ENCODE data around the gene ADGRV1. TPM values are rescaled to one million over a fixed set of nuclear protein-coding genes. Genes with fewer than 3 reads are reported as not detected.

ADGRV1 gene
- total RNA-seq, 1 donor from 2014 or later = 10.0 TPM

- H3K4me1 ChIP-seq (ENCODE audit: insufficient read depth, low read length) = peaks cover 3% of the 10 kb centered on the region
- Mint-ChIP-seq H3K9me3 (ENCODE audit: unreplicated experiment) (no peaks in the 10 kb centered on the region), H3K4me1 (ENCODE audit: low read depth, unreplicated experiment) (peaks cover 2% of the 10 kb centered on the region), H3K4me3 (ENCODE audit: unreplicated experiment) (no peak overlapping the region), H3K36me3 (ENCODE audit: low read depth, unreplicated experiment) (no peaks in the 10 kb centered on the region), H3K27me3 (ENCODE audit: low read depth, unreplicated experiment) (no peaks in the 10 kb centered on the region), H3K27ac (ENCODE audit: unreplicated experiment) (no peak overlapping the region)
- FAIRE-seq = no peak
- no peaks in the 10 kb centered on the region for H3K79me2 ChIP-seq (ENCODE audit: insufficient read depth, low read length)
- no peak overlapping the region for H3K4me3 ChIP-seq (ENCODE audit: insufficient read depth, low read depth, low read length)
- no peaks in the 10 kb centered on the region for H3K36me3 ChIP-seq (ENCODE audit: insufficient read depth, low read length)
- no peaks in the 10 kb centered on the region for H4K20me1 ChIP-seq (ENCODE audit: insufficient read depth, low read length)
- H3K27me3 ChIP-seq (ENCODE audit: insufficient read depth, low read length) = no peaks in the 10 kb centered on the region
- TF ChIP-seq CTCF (IDR thresholded peaks at IDR 0.05; ENCODE audit: insufficient read depth, low read depth, low read length) = no peak
- no peak for TF ChIP-seq EZH2 (IDR thresholded peaks at IDR 0.05; ENCODE audit: insufficient read depth, low read length)
- no peak overlapping the region for H3K9ac ChIP-seq (ENCODE audit: low read length)
- H2AFZ ChIP-seq (ENCODE audit: low read depth, low read length) = peak overlapping the region; percentile 2
- H3K27ac ChIP-seq (ENCODE audit: low read depth, low read length) = no peak overlapping the region
- H3K4me2 ChIP-seq (ENCODE audit: low read length) = peak overlapping the region; percentile 46
- no peak for DNase-seq (ENCODE audit: low read depth)
- no peaks in the 10 kb centered on the region for H3K9me3 ChIP-seq (ENCODE audit: insufficient read depth, low read depth, low read length)
Measured at GRCh38 chr5:90613459-90613858, 54.9 kb downstream of the ADGRV1 start.

GRCh38 chr5:90613918-90614504, 55.4 kb downstream of the ADGRV1 start:
- Histone ChIP-seq H3K36me3 (ENCODE audit: insufficient read depth, low read length) (no peaks in the 10 kb centered on the region), H3K27me3 (ENCODE audit: insufficient read depth, low read length) (no peaks in the 10 kb centered on the region), H3K4me3 (ENCODE audit: insufficient read depth, low read depth, low read length) (no peak overlapping the region), H3K4me2 (ENCODE audit: low read length) (peak overlapping the region; percentile 46), H3K9ac (ENCODE audit: low read length) (no peak overlapping the region), H3K4me1 (ENCODE audit: insufficient read depth, low read length) (peaks cover 3% of the 10 kb centered on the region), H2AFZ (ENCODE audit: low read depth, low read length) (peak overlapping the region; percentile 2), H3K27ac (ENCODE audit: low read depth, low read length) (no peak overlapping the region), H3K79me2 (ENCODE audit: insufficient read depth, low read length) (no peaks in the 10 kb centered on the region), H4K20me1 (ENCODE audit: insufficient read depth, low read length) (no peaks in the 10 kb centered on the region), H3K9me3 (ENCODE audit: insufficient read depth, low read depth, low read length) (no peaks in the 10 kb centered on the region)
- Mint-ChIP-seq H3K4me3 (ENCODE audit: unreplicated experiment) (no peak overlapping the region), H3K4me1 (ENCODE audit: low read depth, unreplicated experiment) (peaks cover 2% of the 10 kb centered on the region), H3K9me3 (ENCODE audit: unreplicated experiment) (no peaks in the 10 kb centered on the region), H3K27me3 (ENCODE audit: low read depth, unreplicated experiment) (no peaks in the 10 kb centered on the region), H3K36me3 (ENCODE audit: low read depth, unreplicated experiment) (no peaks in the 10 kb centered on the region), H3K27ac (ENCODE audit: unreplicated experiment) (no peak overlapping the region)
- TF ChIP-seq EZH2 (IDR thresholded peaks at IDR 0.05; ENCODE audit: insufficient read depth, low read length) (no peak), CTCF (IDR thresholded peaks at IDR 0.05; ENCODE audit: insufficient read depth, low read depth, low read length) (no peak)
- DNase-seq (ENCODE audit: low read depth) (peak; percentile 15), FAIRE-seq (peak; percentile 37)

GRCh38 chr5:90615355-90615754, 56.8 kb downstream of the ADGRV1 start:
- no peak overlapping the region for H2AFZ ChIP-seq (ENCODE audit: low read depth, low read length)
- no peak overlapping the region for H3K4me3 ChIP-seq (ENCODE audit: insufficient read depth, low read depth, low read length)
- Mint-ChIP-seq H3K27me3 (ENCODE audit: low read depth, unreplicated experiment) (no peaks in the 10 kb centered on the region), H3K27ac (ENCODE audit: unreplicated experiment) (no peak overlapping the region), H3K9me3 (ENCODE audit: unreplicated experiment) (no peaks in the 10 kb centered on the region), H3K4me1 (ENCODE audit: low read depth, unreplicated experiment) (peaks cover 2% of the 10 kb centered on the region), H3K36me3 (ENCODE audit: low read depth, unreplicated experiment) (no peaks in the 10 kb centered on the region), H3K4me3 (ENCODE audit: unreplicated experiment) (no peak overlapping the region)
- H3K9me3 ChIP-seq (ENCODE audit: insufficient read depth, low read depth, low read length) = no peaks in the 10 kb centered on the region
- peaks cover 3% of the 10 kb centered on the region for H3K4me1 ChIP-seq (ENCODE audit: insufficient read depth, low read length)
- no peaks in the 10 kb centered on the region for H4K20me1 ChIP-seq (ENCODE audit: insufficient read depth, low read length)
- no peak for DNase-seq (ENCODE audit: low read depth)
- H3K27me3 ChIP-seq (ENCODE audit: insufficient read depth, low read length) = no peaks in the 10 kb centered on the region
- no peak overlapping the region for H3K9ac ChIP-seq (ENCODE audit: low read length)
- no peaks in the 10 kb centered on the region for H3K79me2 ChIP-seq (ENCODE audit: insufficient read depth, low read length)
- no peak overlapping the region for H3K4me2 ChIP-seq (ENCODE audit: low read length)
- no peaks in the 10 kb centered on the region for H3K36me3 ChIP-seq (ENCODE audit: insufficient read depth, low read length)
- no peak for FAIRE-seq
- no peak for TF ChIP-seq EZH2 (IDR thresholded peaks at IDR 0.05; ENCODE audit: insufficient read depth, low read length)
- no peak overlapping the region for H3K27ac ChIP-seq (ENCODE audit: low read depth, low read length)
